Stimulated activated CD8-positive, alpha-beta memory T cell treated with anti-CD3 and anti-CD28 coated beads, Interleukin-4, amount 100 ng/mL, for 1 hour (primary cell): ENCODE data around the gene IFNAR1.
"Not testable (repeated sequence)": the region's sequence is repeated elsewhere in the genome, so short reads cannot be mapped to it uniquely, and the experiment has no call there.

ENCODE experiments used
- DNase-seq, 2 donors: peaks; one replicate each; pipeline ENCODE4 v3.0.0-alpha.2; 2020; ENCODE audit warnings: low read depth in 2 of 2, low spot score in 1 of 2

The IFNAR1 gene

DNA sequence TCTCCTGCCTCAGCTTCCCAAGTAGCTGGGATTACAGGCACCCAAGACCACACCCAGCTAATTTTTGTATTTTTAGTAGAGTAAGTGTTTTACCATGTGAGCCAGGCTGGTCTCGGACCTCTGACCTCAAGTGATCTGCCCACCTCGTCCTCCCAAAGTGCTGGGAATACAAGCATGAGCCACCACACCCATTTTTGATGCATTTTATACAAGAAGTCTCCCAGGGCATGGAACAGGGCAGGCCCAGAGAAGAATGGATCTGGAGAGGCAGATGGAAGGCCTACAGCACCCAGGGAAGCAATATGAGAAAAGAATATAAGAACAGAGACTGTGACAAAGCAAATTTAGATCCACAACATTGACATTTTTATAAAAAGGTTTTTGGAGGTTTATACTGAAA, 18.8 kb upstream of the IFNAR1 start:
- no peak for DNase-seq

DNA sequence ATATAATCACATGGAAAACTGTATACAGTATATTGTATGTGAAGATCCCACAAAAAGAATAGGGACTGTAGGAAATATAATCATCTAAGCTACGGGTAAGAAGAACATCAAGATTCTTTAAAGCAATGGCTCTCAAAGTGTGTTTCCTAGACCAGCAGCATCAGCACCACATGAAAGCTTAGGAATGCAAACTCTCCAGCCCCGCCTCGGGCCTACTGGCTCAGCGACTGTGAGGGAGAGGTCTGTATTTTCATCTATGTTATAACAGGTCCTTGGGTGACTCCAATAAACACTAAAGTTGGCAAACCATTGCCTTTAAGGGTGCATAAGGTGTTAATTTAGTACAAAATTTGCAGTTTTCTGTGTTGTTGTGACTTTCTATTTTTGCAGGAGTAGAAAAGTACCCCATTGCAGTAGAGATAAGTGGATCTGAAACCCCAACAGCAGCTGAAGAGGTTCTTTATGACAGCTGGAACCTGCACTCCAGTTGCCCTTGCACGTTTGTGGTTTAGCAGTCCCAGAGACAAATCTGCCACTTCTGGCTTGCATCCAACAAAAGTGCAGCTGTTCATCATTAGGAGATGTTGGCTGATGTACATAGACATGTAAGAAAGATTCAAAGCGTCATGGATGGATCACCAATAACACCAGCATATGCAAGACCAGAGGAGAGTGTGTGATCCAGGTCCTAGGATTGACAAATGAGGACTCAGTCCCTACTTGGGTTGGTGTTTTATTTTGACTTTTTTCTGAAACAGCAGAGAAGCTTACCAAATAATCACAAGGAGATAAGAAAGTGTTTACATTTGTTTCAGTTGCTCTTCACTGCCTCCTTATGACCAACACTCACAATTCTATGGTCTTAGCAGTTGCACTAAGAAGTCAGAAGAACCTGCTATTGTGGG, 15.9 kb upstream of the IFNAR1 start:
- DNase-seq = no peak

DNA sequence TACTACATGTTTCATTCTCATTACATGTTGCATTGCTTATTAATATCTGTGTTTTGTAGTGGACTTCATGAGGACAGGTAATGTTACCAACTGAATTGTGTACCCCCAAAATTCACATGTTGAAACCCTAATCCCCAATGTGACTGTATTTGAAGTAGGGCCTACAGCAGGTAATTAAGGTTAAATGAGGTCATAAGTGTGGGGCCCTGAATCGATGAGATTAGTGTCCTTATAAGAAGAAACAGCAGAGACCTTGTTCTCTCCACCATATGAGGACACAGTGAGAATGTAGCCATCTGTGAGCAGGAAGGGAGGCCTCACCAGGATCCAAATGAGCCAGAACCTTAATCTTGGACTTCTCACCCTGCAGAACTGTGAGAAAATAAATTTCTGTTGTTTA, 15.0 kb upstream of the IFNAR1 start:
- DNase-seq = no peak

DNA sequence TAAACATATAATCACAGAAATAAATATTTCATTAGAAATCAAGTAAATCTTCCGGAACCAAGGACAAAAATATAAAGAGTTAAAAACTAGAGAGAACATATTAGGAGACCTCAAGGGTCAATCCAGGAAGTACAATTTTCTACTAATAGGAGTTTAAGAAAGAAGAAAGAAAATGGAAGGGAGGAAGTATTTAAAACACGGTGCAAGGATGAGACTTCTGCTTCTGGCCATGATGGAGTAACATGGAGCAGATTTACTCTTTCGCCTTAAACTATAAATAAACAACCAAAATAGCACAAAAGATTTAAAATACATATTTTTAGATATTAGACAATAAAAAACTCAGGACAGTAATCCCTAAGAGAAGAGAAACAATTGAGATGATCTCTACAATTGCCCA, 12.6 kb upstream of the IFNAR1 start:
- no peak for DNase-seq

DNA sequence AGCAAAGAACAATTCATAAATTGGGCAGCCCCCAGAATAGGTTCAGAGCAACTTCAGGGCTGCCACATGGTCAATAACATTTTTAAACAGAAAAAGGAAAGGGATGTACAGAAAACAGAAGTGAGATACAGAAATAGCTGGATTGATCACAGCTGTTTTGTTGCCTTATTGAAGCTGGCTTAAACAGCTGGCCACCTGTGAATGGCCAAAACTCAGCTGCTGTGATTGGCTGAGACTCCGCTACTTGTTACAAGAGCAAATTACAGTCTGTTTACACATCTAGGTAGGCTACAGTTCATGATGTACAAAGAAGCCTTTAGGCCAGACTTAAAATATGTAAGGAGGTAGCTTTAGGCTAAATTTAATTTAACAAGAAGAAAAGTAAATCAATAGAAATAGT, 11.6 kb upstream of the IFNAR1 start:
- DNase-seq = no peak

DNA sequence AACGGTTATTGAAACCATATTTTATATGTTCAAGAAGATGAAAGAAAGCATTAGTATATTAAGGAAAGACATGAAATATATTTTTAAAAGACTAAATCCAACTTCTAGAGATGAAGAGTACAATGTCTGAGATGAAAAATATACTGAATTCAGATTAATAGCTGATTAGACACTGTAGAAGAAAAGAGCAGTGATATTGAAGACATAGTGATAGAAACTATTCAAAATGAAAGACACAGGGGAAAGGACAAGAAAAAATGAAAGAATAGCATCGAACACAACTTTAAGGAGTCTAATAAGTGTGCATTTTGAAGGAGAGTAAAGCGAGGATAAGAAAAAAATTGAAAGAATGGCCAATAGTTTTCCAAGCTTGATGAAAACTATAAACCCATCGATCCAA, 11.2 kb upstream of the IFNAR1 start:
- no peak for DNase-seq

DNA sequence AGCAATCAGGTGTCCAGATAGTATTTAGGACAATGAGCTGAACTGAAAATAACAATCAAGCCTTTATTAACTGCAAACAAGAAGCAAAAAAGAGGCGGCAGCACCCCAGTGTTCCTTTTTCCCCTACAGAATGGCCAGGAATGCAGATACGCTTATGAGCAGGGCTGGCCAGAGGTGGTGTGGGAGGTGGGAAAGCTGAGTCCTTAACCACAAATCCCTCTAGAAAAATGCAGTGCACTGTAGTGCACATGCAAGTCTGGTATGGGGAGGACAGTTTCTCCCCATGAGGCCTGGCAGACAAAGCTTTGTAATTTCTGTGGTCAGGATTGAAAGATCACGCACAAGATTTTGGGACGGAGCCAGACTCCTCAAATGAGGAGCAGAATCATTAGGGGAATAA, 10.7 kb upstream of the IFNAR1 start:
- DNase-seq = no peak

DNA sequence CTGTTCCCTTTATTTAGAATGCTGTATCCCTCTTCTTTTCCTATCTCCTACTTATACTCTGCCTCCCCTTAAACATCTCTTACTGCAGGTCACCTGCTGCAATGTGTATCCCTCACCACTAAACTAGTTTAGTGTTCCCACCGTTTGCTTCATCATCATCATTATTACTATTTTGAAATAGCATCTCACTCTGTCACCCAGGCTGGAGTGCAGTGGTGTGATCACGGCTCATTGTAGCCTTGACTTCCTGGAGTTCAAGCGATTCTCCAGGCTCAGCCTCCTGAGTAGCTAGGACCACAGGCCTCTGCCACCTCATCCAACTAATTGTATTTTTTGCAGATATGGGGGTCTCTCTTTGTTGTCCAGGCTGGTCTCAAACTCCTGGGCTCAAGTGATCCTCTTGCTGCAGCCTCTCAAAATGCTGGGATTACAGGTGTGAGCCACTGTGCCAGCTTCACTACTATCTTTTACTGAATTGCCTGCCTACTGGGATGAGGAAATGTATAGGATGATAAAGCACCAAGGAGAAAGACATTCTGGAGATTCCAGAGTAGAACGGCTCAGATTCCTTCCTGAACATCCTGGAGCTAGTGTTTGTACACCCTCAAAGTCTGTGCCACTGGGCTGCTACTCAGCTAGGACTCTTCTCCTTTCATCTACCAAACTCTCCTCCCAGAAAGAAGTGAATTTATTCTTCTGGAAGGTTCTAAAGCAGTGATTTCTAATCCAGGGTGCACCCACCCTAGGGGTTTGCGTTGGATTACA, 8.6 kb upstream of the IFNAR1 start:
- DNase-seq = no peak

DNA sequence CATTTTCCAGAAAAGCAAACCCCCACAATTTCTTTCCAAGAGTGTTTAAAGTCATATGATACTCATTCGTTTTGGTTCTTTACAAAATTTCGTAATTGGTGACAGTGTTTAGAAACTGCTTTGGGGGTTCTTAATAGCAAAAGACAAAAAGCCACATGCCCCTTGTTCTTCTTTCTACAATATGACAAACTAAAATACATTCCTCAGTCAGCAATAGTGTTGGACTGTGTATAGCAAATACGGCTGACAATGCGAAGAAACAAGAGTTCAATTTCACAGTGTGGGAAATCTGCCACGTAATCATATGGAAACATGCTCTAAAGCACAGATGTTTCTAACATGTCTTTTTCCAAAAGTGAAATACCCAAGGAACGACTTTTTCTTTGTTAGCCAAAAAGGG, 7.6 kb upstream of the IFNAR1 start:
- DNase-seq = no peak

DNA sequence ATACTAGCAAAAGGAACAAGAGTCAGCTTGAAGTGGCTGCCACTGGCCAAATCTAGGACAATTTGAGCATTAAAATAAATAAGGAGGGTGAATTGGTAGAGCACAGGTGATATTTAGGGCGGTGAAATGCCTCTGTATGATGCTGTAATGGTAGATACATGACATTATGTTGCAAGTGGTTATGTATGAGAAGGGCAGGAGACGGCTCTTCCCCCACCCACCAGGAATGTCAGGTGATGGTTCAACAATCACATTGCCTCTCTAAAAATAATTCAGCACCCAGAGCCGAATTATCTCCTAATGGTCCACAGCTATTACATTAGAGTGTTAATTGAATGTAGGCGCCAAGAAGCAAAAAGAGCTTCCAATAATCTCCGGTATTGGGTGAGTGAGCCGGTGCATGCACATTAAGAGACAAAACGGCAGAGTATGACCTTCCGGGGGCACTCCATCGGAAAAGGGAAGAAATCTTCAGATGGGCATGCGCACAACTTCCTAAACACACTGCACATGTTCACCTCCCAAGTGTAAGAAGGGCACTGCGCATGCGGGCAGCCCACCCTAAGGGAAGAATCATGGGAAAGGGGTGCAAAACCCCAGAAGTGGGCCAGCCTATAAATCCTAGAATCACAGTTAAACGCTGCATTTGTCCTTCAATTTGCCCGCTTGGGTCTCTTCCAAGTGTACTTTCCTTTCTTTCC, 6.8 kb upstream of the IFNAR1 start:
- no peak for DNase-seq

DNA sequence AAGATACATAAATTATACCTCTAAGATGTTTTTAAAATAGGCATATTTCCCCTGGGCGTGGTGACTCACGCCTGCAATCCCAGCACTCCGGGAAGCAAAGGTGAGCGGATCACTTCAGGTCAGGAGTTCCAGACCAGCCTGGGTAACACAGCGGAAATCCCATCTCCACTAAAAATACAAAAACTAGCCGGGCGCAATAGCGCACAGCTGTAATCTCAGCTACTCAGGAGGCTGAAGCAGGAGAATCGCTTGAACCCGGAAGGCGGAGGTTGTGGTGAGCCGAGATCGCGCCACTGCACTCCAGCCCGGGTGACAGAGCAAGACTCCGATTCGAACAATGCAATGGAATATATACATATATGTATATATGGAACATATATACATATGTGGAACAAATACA, 3.8 kb upstream of the IFNAR1 start:
- not testable (repeated sequence) for DNase-seq

DNA sequence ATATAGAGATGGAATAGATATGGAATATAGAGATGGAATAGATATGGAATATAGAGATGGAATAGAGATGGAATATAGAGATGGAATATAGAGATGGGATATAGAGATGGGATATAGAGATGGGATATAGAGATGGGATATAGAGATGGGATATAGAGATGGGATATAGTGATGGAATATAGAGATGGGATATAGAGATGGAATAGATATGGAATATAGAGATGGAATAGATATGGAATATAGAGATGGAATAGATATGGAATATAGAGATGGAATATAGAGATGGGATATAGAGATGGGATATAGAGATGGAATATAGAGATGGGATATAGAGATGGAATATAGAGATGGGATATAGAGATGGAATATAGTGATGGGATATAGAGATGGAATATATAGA, 1.2 kb upstream of the IFNAR1 start:
- not testable (repeated sequence) for DNase-seq

DNA sequence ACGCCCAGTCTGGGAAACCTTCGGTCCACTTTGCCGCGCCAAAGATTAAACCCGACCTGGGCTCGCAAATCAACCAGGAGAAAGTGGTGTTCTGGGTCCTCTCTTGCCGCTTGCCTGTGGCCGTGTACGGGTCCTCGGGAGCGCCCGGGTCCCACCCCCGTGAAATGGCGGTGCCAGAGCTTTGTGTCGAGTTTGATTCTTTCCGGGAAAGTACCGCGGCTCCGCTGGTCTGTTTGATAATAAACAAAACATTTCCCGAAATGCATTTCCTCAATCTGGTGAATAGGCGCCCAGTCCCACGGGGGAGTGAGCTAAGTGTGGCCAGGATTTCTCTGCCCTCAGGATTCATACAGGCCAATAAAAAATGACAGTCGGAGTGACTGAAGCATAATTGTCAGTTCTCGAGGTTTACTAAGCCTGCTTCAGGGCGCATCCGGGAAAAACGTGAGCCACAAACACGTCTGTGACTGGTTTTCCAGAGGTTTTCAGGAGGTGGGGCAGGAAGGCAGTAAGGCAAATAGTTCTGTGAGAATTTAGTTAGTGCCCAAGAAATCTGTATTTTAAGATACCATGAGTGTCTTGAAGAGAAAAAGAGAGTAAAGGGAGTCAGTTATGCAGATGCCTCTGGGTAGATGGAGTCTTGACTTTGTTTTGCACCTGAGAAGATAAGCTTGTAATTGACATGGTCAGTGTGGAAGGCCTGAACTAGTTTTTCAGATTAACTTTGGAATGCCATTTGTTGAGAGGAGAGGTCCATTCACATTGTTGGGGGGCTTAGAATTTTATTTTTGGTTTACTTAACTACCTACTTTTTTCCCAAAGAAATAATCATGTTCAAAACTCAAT, 675 bp downstream of the IFNAR1 start:
- DNase-seq = peak; percentile 31 to 41

DNA sequence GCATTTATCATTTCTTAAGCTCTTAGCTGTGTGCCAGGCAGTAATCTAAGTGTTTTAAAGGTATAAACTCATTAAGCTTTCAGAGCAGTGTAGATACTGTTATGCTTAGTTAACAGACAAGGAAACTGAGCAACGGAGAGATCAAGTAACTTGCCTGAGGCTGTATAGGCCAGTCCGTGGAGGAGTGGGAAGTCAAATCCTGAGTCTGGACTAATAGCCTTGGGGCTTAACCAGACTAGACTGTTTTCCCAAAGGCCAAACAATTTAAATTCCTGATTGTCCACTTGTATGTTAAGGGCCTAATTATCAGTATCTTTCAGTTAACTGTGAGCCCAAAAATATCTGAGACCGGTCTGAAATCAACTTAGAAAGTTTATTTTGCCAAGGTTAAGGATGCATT, 2.6 kb downstream of the IFNAR1 start:
- DNase-seq = no peak

DNA sequence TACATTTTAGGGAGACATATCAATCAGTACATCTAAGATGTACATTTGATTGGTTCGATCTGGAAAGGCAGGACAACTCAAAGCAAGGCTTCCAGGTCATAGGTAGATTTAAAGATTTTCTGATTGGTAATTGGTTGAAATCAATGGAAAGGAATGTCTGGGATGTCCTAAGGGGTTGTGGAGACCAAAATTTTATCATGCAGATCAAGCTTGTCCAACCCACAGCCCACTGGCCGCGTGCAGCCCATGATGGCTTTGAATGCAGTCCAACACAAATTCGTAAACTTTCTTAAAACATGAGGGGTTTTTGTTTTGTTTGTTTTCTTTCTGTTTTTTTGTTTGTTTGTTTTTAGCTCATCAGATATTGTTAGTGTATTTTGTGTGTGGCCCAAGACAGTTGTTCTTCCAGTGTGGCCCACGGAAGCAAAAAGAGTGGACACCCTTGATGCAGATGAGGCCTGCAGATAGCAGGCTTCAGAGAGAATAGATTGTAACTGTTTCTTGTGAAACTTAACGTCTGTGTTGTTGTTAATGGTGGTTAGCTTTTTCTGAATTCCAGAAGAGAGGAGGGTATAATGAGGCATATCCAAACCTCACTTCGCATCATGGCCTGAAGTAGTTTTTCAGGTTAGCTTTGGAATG, 3.1 kb downstream of the IFNAR1 start:
- DNase-seq = no peak

DNA sequence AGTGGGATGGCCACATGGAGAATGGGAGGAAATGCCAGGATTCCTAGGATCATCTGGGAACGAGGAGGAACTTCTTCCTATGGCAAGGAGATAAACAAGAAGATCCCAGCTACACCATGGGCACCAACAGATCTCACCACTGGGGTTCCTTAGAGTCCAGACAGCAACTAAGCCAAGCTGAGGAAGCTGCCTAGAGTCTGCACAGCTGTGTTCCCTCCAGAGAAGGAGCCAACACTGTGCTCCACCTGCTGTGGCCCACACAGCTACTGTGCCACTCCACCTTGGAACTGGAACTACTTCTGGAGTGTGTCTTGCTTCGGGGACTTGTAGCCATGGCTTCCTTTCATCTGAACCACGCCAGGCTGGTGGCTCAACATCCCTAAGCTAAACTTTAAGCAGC, 6.0 kb downstream of the IFNAR1 start:
- no peak for DNase-seq

DNA sequence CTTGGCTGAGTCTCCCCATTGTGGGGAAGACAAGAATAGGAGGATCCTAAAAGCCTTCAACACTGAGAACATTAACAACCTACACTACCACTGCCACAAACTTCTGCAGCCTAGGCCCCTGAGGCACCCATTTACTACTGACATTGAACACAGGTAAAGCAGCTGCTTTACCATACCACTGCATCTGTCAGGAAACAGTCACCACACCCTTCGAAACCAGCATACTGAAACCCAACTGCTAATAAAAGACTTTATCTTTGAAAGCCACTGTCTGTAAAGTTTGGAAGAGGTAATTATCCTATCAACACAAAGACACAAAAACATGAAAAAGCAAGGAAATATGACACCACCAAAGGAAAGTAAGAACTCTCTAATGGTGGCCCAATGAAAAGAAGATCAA, 7.4 kb downstream of the IFNAR1 start:
- no peak for DNase-seq

DNA sequence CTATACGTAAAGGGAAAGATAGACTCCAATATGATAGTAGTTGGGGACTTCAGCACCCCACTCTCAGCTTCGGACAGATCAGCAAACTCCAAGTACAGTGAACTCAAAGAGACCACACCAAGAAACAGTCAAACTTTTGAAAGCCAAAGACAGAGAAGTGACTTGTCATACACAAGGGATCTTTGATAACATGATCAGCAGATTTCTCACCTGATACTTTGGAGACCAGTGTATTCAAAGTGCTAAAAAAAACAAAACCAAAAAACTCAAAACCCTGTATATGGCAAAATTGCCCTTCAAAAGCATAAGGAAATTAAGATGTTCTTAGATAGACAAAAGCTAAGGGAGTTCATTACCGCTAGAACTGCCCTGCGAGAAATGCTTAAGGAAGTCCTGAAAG, 9.4 kb downstream of the IFNAR1 start:
- no peak for DNase-seq

DNA sequence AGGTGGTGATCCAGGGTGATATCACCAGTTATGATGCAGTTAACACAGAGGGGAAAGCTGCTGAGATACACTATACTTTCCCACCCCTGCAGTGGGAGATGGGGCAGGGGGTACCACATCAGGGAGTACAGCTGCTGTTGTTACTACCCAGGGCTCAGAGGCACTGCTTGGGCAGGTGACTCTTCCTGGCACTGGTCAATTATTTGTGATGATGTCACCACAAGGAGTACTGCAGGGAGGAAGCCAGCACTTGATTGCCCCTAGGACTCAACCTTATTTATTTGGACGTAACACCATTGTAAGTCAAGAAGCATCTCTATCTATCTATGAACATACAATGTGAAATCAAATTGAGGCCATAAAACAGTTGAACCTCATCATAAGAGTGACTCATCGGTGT, 10.1 kb downstream of the IFNAR1 start:
- DNase-seq = no peak

DNA sequence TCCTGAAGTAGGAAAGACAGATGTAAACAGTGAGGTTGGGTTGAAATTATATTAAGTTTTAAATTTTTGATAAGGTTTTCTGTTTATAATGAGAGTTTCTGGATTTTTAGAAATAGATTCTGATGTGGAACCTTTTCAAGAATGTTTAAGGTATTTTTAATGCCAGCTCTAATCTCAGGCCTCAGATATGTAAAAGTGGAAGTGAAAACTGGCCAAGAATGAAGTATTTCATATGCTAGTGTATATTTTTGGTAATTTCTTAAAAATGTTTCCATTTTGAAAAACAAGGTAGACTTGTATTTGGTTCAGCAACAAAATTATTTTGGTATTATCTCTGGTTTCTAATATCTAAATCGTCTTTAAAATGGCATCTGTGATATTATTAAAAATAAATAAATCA, 14.4 kb downstream of the IFNAR1 start:
- no peak for DNase-seq

DNA sequence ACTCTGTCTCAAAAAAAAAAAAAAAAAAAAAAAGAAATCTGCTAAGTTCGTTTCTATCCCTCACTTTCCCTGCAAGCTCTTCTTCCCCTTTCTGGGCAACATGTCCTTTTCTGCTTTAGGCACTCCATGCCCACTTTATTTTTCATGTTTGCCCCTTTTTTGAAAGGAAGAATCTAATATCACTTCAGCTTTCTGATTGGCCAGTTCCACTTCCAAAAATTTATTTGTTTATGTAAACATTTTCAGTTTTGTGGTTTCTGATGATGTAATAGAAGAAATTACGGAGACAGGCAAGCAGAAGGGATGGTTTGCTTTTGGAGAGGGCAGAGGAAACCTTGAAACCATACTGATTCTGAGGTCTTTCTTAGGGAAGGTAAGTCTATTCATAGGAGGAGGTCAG, 15.1 kb downstream of the IFNAR1 start:
- no peak for DNase-seq
